Neural progenitor cell (in vitro differentiated cells): ENCODE data around the gene ETV1.

Experiments
- EZH2 ChIP-seq: fragments of 200-600 bp; sonication (generic); IDR thresholded peaks from 2 replicates; pipeline ENCODE4 v1.6.1; 2017; ENCODE audit warnings: antibody characterized with exemption, mild to moderate bottlenecking, moderate library complexity
- EZH2phosphoT487 ChIP-seq: fragments of 200-600 bp; sonication (generic); IDR thresholded peaks from 2 replicates; pipeline ENCODE4 v1.6.1; 2017; ENCODE audit warnings: antibody characterized with exemption

DNA sequence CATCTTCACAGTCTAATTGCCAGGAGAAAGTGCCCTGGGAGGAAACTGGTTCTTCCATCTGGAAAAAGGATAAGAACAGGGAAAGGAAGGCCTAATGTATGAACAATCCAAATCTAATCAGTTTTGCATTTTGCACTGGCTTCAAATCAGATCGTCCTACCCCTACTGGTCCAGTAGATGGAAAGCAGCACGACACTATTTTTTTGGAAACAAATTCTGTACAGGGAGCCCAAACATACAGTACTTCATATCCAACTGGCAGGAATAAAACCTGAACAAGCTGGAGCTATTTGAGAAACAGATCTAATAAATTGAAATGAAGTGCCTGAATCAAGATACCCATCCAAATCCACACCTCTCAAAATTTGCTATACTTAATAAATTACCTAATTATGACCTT lies 36.5 kb downstream of the ETV1 start:
- TF ChIP-seq EZH2phosphoT487 (no peak), EZH2 (no peak)
